HG03442 (cell line): Measurements from ENCODE around the gene ZBTB16.

Experiments used
- ATAC-seq: cut with Tn5 transposase; IDR thresholded peaks from one replicate; pipeline ENCODE4 v1.9.1; 2021; ENCODE audit warnings: mild to moderate bottlenecking, moderate library complexity; ENCODE audit not compliant: unreplicated experiment

The ZBTB16 gene

GRCh38 chr11:114105611-114106010, 46.1 kb downstream of the ZBTB16 start:
- no peak for ATAC-seq

GRCh38 chr11:114106047-114106446, 46.5 kb downstream of the ZBTB16 start:
- ATAC-seq = no peak

DNA sequence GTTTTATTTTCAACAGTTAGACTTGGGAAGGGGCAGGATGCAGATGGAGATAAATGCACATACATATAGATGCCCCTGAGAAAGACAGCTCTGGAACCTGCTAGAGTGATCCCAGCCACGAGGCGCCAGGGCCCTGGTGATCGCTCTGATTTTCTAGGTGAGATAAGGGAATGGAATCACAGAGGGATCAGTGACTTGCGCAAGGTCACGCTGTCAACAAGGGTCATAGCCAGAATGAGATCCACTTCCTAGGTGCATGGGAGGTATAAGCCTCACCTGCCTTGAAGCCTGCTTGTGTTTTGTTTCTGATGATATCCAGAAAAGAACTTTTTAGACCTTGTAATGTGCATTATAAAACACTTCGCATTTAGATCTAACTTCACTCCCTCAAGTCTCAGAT, 47.5 kb downstream of the ZBTB16 start:
- ATAC-seq = no peak

DNA sequence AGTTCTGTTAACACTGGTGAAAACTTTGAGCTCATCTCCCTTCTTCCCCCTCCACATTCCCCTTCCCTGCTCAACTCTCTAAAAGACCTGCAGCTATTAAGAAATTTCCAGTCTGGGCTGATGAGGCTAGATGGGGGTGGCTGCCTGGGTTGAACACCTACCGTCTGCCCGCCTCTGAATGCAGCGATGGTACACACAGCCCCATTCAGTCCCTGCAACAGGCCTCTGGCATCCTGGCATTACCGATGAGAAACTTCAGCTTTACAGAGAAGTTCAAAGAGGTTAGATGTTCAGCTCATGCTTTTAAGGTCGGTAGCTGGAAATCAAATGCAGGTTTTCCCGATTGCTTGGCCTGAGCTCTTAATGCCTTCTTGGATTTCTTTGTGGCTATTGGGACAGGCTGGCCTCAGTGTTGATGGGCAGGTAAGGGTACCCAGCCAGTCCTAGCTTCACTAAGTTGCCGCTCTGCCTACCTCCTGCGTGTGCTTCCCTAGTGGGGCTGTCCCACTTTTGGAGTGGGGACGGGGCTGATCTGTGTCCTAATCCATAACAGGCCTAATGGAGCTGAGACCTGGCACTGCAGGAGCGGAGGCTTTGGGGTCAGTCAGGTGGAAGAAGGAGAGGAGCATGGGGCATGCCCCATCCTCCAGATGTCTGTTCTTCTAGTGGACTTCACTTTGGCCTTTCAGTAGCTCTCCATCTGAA, 49.1 kb downstream of the ZBTB16 start:
- no peak for ATAC-seq

- no peak for ATAC-seq
Measured at GRCh38 chr11:114109206-114110090, 49.9 kb downstream of the ZBTB16 start.

- no peak for ATAC-seq
Measured at GRCh38 chr11:114110123-114110522, 50.6 kb downstream of the ZBTB16 start.

- ATAC-seq = no peak
Measured at GRCh38 chr11:114110952-114111947, 51.7 kb downstream of the ZBTB16 start.

DNA sequence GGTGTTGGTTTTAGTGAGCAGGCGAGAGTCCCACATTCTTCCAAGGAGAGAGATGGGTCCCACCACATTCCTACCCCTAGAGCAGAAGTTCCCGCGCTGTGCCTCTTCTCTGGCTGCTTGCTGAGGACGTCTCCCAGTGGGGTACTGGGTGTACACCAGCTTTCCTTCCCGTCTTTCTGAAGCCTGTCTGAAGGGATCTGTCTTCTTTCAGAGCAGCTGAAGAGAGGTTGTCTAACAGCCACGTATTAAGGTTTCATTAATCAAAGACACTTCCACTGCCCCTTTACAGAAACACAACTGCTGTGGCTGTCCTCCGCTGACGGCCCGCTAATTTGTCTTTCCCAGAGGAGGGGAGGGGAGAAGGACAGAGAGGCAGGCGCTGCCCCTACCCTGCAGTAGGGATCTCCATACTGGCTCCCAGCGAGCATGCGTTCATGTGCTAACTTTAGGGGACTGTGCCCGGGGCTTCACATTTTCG, 56.0 kb downstream of the ZBTB16 start:
- no peak for ATAC-seq

DNA sequence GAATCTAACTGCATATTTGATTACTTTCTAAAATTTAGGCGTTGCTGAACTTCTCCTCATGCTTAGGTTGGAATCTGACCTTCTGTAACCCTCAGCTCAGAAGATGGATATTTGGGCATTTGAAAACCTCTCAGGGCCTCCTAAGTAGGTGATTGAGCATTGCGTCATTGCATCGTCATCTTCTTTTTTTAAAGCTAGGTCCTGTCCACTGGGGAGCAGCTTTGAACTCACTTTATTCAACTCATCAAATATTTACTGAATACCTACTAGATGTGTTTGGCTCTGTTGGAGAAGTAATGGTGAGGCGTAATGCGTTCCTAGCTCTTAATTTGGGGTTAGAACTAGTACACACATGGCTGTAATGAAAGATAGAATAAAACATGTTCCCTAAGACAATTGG, 56.8 kb downstream of the ZBTB16 start:
- ATAC-seq = no peak

DNA sequence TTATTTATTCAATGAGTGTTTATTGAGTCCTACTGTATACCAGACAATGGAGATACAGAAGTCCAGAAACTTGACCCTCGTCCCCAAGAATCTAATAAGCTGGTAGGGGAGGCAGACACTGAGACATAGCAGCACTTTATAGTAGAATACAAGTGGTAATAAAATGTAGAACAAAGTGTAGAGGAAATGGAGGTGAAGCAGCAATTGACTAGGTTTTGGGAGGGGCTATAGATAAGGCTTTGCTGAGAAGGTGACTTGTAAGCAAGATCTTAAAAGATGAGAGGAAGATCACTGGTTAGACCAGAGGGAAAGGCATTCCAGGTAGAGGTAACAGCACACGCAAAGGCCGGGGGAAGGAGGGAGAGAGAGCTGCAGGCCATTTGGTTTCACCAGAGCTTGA, 57.3 kb downstream of the ZBTB16 start:
- ATAC-seq = no peak

GRCh38 chr11:114120606-114121005, 61.1 kb downstream of the ZBTB16 start:
- no peak for ATAC-seq

- no peak for ATAC-seq
Measured at GRCh38 chr11:114121138-114121537, 61.6 kb downstream of the ZBTB16 start.

- no peak for ATAC-seq
Measured at GRCh38 chr11:114121804-114122504, 62.4 kb downstream of the ZBTB16 start.

DNA sequence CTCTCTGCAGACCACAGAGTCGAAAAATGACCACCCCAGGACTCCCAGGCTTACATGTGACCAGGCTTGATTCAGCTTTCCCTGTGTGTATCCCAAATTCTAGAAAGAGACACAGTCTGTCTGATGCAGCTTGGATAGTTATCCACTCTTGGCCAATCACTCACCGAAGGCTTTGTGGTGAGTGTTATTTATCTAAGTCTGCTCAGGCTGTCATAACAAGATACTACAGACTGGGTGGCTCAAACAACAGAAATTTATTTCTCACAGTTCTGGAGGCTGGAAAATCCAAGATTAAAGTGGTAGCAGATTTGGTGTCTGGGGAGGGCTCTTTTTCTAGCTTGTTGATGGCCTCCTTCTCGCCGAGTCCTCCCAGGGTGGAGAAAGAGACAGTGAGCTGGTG, 63.2 kb downstream of the ZBTB16 start:
- no peak for ATAC-seq

GRCh38 chr11:114123692-114124330, 64.3 kb downstream of the ZBTB16 start:
- no peak for ATAC-seq

DNA sequence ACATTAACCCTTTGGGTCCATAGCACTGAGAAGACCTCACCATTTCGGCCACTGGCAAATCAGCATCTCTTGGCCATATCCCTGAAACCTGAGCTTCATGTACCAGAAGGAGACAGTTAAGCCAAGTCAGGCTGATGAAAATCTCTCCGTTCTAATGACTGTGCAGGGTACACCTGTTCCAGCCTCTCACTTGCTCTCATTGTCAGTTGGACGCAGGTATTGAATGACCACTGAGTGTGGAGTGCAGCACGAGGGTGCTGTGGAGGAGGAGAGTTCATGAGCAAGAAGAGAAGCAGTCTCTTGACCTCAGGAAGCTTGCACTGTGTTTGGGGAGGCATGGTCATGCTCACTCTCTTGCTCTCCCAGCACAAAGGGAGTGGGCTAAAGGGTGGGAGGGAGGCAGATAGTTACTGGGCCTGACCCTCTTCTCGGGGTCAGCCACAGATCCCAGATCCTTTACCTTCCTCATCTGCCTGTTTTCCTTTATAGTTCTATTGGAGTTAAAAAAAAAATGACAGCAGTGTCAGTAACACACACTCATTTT, 65.2 kb downstream of the ZBTB16 start:
- ATAC-seq = no peak

GRCh38 chr11:114125531-114125930, 66.0 kb downstream of the ZBTB16 start:
- ATAC-seq = no peak

- ATAC-seq = no peak
Measured at GRCh38 chr11:114125959-114126358, 66.4 kb downstream of the ZBTB16 start.

- no peak for ATAC-seq
Measured at GRCh38 chr11:114128399-114128798, 68.9 kb downstream of the ZBTB16 start.
